Stimulated activated CD8-positive, alpha-beta memory T cell treated with anti-CD3 and anti-CD28 coated beads, Interleukin-2, amount 100 ng/mL, for 1 hour (primary cell): ENCODE results near the gene DNAH10.
"Not testable (repeated sequence)": the region's sequence is repeated elsewhere in the genome, so short reads cannot be mapped to it uniquely, and the experiment has no call there.

Experiments used
- DNase-seq, 2 donors: peaks; one replicate each; pipeline ENCODE4 v3.0.0-alpha.2; 2020; ENCODE audit warnings: low read depth in 2 of 2

DNAH10 gene

DNA sequence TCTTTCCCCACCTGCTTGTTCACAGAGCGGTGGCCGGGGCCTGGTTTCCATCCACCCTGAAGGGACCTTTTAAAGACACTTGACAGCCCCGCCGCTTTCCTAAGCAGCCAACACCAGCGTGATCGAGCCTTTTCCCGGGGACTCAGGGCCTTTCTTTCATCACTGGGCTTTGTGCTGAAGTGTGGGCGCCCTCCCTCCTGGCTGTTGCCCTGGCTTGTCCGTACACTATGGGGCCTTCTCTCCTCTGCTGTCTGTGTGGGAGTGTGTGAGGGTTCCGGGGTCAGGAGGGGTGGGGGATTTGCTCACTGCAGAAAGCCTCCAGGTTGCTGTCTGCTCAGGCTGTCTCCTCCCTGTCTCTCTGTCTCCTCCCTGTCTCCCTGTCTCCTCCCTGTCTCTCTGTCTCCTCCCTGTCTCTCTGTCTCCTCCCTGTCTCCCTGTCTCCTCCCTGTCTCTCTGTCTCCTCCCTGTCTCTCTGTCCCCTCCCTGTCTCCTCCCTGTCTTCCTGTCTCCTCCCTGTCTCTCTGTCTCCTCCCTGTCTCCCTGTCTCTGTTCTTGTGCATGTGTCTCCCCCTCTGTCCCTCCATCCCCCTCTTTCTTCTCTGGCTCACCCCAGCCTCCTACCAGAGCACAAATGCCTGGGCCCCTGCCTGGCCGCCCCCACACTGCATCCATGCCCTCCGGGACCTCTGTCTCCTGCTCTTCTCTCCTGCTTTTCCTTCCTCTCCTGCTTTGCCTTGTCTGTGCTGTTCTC is 145.8 kb downstream of the DNAH10 start:
- no peak for DNase-seq

DNA sequence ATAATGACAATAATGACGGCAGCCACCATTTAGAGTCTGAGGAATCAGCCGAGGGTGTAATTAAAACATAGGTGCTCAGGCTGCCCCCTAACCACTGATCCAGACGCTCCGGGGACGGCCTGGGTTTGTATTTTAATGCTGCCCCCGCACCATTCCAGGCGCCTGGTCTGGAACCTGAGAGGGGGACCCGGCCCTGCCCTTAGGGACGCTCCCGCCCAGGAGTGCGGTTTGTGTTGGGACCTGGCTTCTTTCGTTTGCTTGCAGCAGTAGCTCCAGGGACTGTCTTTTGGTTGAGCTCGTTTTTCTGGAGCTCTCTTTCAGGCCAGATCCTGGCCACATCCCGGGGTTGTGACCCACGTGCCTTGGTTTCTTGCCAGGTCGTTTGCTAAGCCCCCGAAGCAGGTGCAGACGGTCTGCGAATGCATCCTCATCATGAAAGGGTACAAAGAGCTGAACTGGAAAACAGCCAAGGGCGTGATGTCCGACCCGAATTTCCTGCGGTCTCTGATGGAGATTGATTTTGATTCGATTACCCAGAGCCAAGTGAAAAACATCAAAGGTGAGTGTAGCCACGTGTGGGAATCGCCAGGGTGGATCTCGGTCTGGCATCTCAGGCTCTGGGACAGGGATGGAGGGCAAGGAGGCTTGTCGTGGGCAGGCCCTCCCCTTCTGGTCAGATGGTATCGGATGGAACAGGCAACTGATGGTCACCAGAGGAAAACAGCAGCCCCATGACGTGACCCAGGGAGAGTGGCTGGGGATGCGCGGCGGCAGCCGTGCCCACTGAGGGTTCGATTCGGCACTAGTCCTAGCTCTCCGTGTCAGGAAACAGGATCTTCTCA is 147.0 kb downstream of the DNAH10 start:
- no peak for DNase-seq

DNA sequence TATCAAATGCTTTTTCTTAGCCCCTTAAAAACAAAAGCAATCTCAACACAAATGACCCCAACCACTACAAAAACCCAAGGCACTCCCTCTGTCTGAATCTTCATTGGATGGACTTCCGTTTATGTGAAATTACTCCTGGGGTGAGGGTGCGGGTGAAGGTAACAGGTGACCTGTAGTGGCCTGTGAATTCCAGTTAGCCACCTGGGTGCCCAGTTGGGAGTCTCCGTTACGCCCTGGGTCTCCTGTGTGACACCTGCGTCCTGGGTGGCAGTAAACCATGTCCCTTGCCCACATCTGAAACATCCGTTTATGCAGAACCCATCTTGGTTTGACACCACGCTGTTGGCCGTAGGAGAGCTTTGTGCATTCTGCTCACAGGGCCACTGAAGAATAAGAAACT is 148.0 kb downstream of the DNAH10 start:
- no peak for DNase-seq

- no peak for DNase-seq
Measured at GRCh38 chr12:123910761-123911193, 148.7 kb downstream of the DNAH10 start.

DNA sequence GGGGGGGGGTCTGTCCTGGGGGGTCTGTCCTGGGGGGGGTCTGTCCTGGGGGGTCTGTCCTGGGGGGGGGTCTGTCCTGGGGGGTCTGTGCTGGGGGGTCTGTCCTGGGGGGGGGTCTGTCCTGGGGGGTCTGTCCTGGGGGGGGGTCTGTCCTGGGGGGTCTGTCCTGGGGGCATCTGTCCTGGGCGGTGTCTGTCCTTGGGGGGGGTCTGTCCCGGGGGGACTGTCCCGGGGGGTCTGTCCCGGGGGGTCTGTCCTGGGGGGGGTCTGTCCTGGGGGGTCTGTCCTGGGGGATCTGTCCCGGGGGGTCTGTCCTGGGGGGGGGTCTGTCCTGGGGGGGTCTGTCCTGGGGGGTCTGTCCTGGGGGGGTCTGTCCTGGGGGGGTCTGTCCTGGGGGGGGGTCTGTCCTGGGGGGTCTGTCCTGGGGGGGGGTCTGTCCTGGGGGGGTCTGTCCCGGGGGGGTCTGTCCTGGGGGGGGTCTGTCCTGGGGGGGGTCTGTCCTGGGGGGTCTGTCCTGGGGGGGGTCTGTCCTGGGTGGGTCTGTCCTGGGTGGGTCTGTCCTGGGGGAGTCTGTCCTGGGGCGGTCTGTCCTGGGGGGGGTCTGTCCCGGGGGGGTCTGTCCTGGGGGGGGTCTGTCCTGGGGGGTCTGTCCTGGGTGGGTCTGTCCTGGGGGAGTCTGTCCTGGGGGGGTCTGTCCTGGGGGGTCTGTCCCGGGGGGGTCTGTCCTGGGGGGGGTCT is 149.7 kb downstream of the DNAH10 start:
- DNase-seq, result not testable (repeated sequence)

DNA sequence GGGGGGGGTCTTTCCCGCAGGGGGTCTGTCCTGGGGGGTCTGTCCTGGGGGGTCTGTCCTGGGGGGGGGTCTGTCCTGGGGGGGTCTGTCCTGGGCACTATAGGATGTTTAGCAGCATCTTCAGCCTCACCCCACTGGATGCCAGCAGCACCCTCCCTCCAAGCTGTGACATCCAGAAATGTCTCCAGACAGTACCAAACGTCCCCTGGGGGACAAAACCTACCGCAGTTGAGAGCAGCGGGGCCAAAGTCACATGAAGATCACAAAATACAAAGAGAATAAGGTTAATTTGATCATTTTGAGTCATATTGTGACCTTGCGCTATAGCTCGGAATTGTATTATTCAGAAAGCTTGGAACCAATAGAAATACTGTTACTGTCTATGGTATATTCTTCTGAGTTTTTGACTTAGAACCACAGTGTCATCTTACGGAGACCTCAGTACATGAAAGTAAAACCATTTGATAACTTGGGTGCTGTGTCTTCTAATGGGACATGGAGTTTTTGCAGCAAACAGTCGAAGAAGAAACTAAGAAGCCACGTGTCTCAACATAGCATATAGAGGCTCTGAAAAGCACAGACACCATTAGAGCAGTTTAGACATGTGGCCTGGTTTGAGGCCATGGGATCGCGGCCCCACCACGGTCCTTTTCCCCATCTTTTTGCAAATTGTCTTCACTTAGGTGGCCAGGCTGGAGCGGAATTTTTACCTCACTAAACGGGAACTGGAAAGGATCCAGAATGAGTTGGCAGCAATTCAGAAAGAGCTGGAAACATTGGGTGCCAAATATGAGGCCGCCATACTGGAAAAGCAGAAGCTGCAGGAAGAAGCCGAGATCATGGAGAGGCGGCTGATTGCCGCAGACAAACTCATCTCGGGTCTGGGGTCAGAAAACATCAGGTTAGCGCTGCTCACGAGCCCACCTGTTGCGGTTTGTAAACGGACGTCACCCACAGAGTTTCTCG is 150.6 kb downstream of the DNAH10 start:
- DNase-seq, result no peak

- DNase-seq, result no peak
Measured at GRCh38 chr12:123914726-123915333, 152.7 kb downstream of the DNAH10 start.

DNA sequence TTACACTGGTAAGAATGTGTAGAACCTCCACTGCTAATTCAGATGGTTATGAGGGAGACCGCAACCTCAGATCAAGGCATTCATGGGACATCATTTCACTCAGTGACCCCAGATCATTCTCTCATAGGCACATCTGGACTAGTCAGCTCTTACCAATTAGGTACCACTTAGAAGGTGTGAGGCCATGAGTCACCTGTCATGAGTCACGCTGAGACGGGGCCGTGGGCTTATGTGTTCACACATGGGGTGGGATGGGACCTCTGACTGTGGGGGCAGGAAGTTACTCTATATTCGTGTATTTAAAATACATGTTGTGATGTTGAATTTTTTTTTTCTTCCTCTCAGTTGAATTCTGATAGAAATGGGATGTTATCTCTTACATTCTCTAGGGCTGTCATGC is 154.6 kb downstream of the DNAH10 start:
- peak; percentile 34 to 37 for DNase-seq

GRCh38 chr12:123917337-123917850 is 155.3 kb downstream of the DNAH10 start:
- no peak for DNase-seq

DNA sequence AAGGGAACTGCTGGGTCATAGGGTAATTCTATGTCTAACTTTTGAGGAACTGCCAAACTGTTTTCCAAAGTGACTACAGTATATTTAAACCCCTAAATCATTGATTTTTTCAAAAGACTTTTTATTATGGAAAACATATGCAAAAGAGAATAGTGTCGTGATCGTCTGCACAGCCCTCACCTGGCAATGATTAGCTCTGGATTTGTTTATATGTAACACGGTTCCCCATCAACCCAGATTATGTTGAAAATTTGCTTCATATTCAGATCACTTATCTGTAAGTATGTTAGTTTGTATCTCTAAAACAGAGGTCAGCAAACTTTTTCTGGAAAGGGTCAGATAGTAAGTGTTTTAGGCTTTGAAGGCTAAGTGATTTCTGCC is 157.9 kb downstream of the DNAH10 start:
- DNase-seq, result no peak

GRCh38 chr12:123923038-123923437 is 160.9 kb downstream of the DNAH10 start:
- no peak for DNase-seq

DNA sequence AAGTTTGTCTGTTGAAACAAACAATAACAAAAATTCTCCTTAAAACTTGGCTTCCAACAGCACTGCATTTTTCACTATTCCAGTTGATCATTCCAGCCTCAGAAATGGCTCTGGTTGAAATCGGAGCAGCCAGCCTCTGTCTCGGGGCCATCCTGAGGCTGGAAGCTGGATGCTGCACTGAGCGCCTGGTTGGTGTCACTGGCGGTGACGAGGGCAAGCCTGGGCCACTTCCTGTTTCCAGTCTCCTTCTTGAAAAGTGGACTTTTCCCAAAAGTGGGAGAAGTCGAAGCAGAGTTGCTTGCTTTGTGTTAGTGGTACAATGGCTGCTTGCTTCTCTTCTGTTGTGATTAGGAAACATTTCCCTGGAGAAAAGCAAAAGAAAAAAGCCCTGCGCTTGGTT is 161.8 kb downstream of the DNAH10 start:
- DNase-seq, result no peak

DNA sequence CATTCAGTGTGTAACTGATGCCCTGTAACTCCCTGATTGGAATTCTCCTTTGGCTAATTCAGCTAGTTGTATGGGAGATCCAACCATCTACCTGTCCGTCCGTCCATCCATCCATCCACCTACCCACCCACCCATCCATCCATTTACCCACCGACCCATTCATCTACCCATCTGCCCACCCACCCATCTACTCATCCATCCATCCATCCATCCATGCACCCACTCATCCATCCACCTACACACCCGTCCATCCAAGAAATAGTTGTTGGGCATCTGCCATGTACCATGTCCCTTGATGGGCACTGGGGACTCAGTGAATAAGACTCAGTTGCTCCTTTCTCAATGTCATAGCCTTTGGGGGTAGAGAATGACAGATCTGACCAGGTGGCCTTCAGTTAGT is 162.4 kb downstream of the DNAH10 start:
- DNase-seq, result no peak

- no peak for DNase-seq
Measured at GRCh38 chr12:123928274-123928865, 166.3 kb downstream of the DNAH10 start.

DNA sequence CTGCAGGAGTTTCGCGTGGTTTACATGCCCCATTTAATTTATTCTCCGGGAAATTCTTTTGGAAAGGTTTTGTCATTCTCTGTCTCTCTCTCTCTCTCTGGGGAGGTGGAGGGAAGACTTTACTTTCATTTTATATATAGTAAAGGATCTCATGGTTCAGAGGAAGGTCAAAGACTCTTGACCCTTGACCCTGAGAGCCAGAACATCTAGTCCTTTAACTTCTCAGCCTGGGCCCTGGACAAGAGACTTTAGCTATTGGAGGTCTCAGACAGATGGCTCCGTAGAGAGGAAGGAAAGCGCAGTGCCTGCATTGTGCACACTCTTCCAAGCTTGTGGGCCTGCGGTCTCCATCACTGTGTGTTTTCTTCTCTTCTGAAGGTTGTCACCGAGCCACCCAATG is 166.8 kb downstream of the DNAH10 start:
- no peak for DNase-seq

DNA sequence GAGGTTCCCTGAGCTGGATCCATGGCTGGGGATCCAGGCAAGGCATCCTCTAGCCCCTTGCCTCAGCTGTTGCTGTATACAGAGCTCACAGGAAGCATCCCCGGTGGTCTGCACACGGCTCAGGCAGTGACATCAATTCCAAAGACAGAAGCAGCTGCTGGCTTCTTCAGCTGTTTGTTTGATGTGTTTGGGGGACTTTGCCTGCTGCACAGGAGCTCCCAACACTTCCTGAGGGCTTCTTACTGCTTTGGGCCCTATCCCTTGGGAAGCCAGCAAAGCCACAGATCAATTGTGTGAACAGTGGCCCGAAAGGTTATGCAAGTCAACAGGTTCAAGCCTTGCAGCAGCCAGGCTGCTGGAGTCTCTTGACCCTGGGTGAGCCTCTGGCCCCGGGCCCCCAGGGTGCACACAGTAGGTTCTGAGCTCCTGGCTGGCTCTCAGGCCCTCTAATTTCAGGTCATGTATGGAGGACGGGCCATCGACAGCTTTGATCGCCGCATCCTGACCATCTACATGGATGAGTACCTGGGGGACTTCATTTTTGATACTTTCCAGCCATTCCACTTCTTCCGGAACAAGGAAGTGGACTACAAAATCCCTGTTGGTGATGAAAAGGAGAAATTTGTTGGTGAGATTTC is 168.0 kb downstream of the DNAH10 start:
- DNase-seq, result no peak

GRCh38 chr12:123931686-123932321 is 169.7 kb downstream of the DNAH10 start:
- no peak for DNase-seq

GRCh38 chr12:123933214-123933613 is 171.1 kb downstream of the DNAH10 start:
- DNase-seq, result no peak

GRCh38 chr12:123934016-123934620 is 172.0 kb downstream of the DNAH10 start:
- no peak for DNase-seq
